NT2/D1 (cell line): ENCODE data around the gene DIDO1.

Source experiments
- SUZ12 ChIP-seq: IDR thresholded peaks from 2 replicates; pipeline ENCODE4 v1.6.1; 2011; ENCODE audit not compliant: insufficient read length, insufficient read depth; ENCODE audit errors: extremely low read depth
- YY1 ChIP-seq: IDR thresholded peaks from 2 replicates; pipeline ENCODE4 v1.6.1; 2011; ENCODE audit not compliant: insufficient read length, insufficient read depth
- ZNF274 ChIP-seq: IDR thresholded peaks from 2 replicates; pipeline ENCODE4 v1.6.1; 2011; ENCODE audit warnings: mild to moderate bottlenecking, low read depth, low read length

GRCh38 chr20:62914970-62915457 lies 11.3 kb downstream of the DIDO1 start:
- no peak for TF ChIP-seq SUZ12
- no peak for TF ChIP-seq YY1
- TF ChIP-seq ZNF274 = no peak
